ENCODE measurements around the gene MYO18A.

Gene MYO18A

DNA sequence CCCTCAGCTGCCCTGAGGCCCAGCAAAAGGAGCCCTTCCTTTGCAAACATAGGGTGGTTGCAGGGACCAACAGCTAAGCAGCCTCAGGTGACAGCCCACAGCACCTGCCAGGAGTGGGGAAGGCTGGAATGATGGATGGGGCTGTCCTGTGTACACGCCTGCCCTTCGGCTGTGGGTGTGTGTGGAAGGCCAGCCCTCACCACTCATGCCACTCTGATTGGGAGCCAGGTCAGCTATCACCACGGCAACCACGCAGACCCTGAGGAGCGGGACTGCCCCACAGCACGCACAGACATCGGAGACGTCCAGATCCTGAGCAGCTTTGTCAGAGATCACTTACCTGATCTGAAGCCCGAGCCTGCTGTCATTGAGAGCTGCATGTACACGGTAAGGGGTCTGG lies 125.4 kb downstream of the MYO18A start:
- no peak overlapping the region for H3K27ac ChIP-seq (ENCODE audit: low read depth, low read length)
- H3K4me1 ChIP-seq (ENCODE audit: control insufficient read depth, low read depth, low read length) = no peaks in the 10 kb centered on the region

DNA sequence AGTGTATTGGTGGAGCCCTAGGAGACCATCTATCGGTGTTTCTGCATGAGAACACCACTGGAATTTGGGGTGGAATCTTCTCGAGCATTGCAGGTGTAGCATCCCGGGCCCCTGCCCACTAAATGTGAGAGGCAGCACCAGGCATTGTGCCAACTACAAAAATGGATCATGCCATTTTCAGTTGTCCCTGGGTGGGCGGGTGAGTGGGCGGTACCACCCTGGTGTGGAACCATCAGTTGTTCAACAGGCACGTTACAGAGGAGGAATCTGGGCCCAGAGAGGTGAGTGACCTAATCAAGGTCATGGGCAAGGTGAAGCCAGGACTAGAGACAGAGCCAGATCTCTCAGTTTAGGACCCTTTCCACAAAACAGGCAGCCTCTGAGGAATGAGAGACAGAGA lies 128.5 kb downstream of the MYO18A start:
- H3K27ac ChIP-seq (ENCODE audit: low read depth, low read length) = no peak overlapping the region
- no peak for DNase-seq
- no CpG with 5 or more reads among the region's 6 CpGs for WGBS (ENCODE audit: extremely low coverage, insufficient coverage, low lambda C conversion rate)

More for the DNA sequence above, 125.4 kb downstream of the MYO18A start:
- no peak overlapping the region for H2BK5ac ChIP-seq (ENCODE audit: low read length)
- H3K79me2 ChIP-seq (ENCODE audit: control insufficient read depth, insufficient read depth, low read length) = no peaks in the 10 kb centered on the region
- H3K36me3 ChIP-seq (ENCODE audit: control insufficient read depth, insufficient read depth, low read length) = no peaks in the 10 kb centered on the region
- no peaks in the 10 kb centered on the region for H3K27me3 ChIP-seq (ENCODE audit: insufficient read depth, low read length, poor library complexity)
- DNase-seq = no peak
- no peak overlapping the region for H3K56ac ChIP-seq (ENCODE audit: low read length)
- no peak overlapping the region for H3K9ac ChIP-seq (ENCODE audit: low read length)
- no peak overlapping the region for H2BK120ac ChIP-seq (ENCODE audit: low read depth, low read length)
- H3K23ac ChIP-seq (ENCODE audit: low read length) = no peak overlapping the region
- H2AK5ac ChIP-seq (ENCODE audit: low read length) = no peak overlapping the region
- H4K8ac ChIP-seq (ENCODE audit: low read depth, low read length) = no peak overlapping the region
- H3K79me1 ChIP-seq (ENCODE audit: low read length) = no peaks in the 10 kb centered on the region
- no peak overlapping the region for H3K4me2 ChIP-seq (ENCODE audit: low read length)
- no peak overlapping the region for H4K5ac ChIP-seq (ENCODE audit: low read length)
- H2BK15ac ChIP-seq (replicated peaks; ENCODE audit: low read depth) = no peak overlapping the region
- H3K18ac ChIP-seq (ENCODE audit: low read length) = no peak overlapping the region
- no CpG with 5 or more reads among the region's 10 CpGs for WGBS (ENCODE audit: extremely low coverage, insufficient coverage, low lambda C conversion rate)
- H3K4ac ChIP-seq (ENCODE audit: low read depth, low read length) = no peak overlapping the region
- H3K4me3 ChIP-seq (ENCODE audit: low read length) = no peak overlapping the region

DNA sequence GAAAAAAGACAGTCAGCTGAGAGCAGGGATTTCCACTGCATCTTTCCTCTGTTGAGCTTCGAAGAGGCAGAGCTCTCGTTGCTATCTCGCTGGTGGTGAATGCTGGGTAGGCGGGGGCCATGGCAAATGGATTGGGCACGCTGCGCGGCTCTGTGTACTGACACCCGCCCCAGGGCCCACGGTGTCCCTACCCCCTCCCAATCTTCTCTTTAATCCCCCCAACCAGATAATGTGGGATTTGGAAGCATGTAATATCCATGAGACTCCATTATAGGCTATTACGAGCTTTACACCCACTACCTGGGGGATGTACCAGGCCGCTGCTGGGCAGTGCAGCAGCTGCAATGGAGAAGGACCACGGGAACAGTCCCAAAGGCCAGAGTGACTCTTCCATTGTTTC lies 129.0 kb downstream of the MYO18A start:
- no peak overlapping the region for H3K4ac ChIP-seq (ENCODE audit: low read depth, low read length)
- H2AK5ac ChIP-seq (ENCODE audit: low read length) = no peak overlapping the region
- H3K27ac ChIP-seq (ENCODE audit: low read depth, low read length) = no peak overlapping the region
- H4K5ac ChIP-seq (ENCODE audit: low read length) = no peak overlapping the region
- no peak overlapping the region for H4K8ac ChIP-seq (ENCODE audit: low read depth, low read length)
- no peak overlapping the region for H3K4me3 ChIP-seq (ENCODE audit: low read length)
- DNase-seq = no peak
- WGBS (ENCODE audit: extremely low coverage, insufficient coverage, low lambda C conversion rate) = no CpG with 5 or more reads among the region's 12 CpGs
- no peak overlapping the region for H3K18ac ChIP-seq (ENCODE audit: low read length)
- no peak overlapping the region for H3K4me2 ChIP-seq (ENCODE audit: low read length)
- no peak overlapping the region for H2BK120ac ChIP-seq (ENCODE audit: low read depth, low read length)
- no peaks in the 10 kb centered on the region for H3K79me1 ChIP-seq (ENCODE audit: low read length)
- no peaks in the 10 kb centered on the region for H3K27me3 ChIP-seq (ENCODE audit: insufficient read depth, low read length, poor library complexity)
- H3K23ac ChIP-seq (ENCODE audit: low read length) = no peak overlapping the region
- H3K56ac ChIP-seq (ENCODE audit: low read length) = peak overlapping the region; percentile 27
- H3K36me3 ChIP-seq (ENCODE audit: control insufficient read depth, insufficient read depth, low read length) = no peaks in the 10 kb centered on the region
- H3K4me1 ChIP-seq (ENCODE audit: control insufficient read depth, low read depth, low read length) = peaks cover 4% of the 10 kb centered on the region
- H2BK15ac ChIP-seq (replicated peaks; ENCODE audit: low read depth) = no peak overlapping the region
- no peak overlapping the region for H2BK5ac ChIP-seq (ENCODE audit: low read length)
- no peaks in the 10 kb centered on the region for H3K79me2 ChIP-seq (ENCODE audit: control insufficient read depth, insufficient read depth, low read length)
- H3K9ac ChIP-seq (ENCODE audit: low read length) = no peak overlapping the region

More for the DNA sequence above, 128.5 kb downstream of the MYO18A start:
- Histone ChIP-seq H2BK15ac (replicated peaks; ENCODE audit: low read depth) (no peak overlapping the region), H3K4me2 (ENCODE audit: low read length) (no peak overlapping the region), H4K5ac (ENCODE audit: low read length) (no peak overlapping the region), H3K18ac (ENCODE audit: low read length) (no peak overlapping the region), H3K36me3 (ENCODE audit: control insufficient read depth, insufficient read depth, low read length) (no peaks in the 10 kb centered on the region), H4K8ac (ENCODE audit: low read depth, low read length) (no peak overlapping the region), H3K23ac (ENCODE audit: low read length) (no peak overlapping the region), H2BK5ac (ENCODE audit: low read length) (no peak overlapping the region), H3K79me1 (ENCODE audit: low read length) (no peaks in the 10 kb centered on the region), H3K4ac (ENCODE audit: low read depth, low read length) (no peak overlapping the region), H3K4me3 (ENCODE audit: low read length) (no peak overlapping the region), H3K79me2 (ENCODE audit: control insufficient read depth, insufficient read depth, low read length) (no peaks in the 10 kb centered on the region), H3K9ac (ENCODE audit: low read length) (no peak overlapping the region), H3K27me3 (ENCODE audit: insufficient read depth, low read length, poor library complexity) (no peaks in the 10 kb centered on the region), H2AK5ac (ENCODE audit: low read length) (no peak overlapping the region), H3K56ac (ENCODE audit: low read length) (no peak overlapping the region), H2BK120ac (ENCODE audit: low read depth, low read length) (no peak overlapping the region), H3K4me1 (ENCODE audit: control insufficient read depth, low read depth, low read length) (no peaks in the 10 kb centered on the region)

DNA sequence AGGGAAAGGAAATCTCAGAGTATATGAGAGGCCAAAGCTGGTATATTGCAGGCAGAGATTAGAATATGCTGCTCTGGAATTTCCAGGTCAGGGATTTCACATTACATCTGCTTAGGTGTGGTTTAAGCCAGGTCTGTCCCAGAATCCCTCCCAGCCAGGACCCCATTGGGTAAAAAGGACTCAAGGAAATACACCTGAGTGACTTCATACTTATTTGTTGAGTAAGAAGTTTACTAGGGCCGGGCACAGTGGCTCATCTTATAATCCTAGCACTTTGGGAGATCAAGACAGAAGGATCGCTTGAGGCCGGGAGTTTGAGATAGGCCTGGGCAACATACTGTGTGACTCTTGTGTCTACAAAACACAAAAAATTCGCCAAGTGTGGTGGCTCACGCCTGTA lies 130.0 kb downstream of the MYO18A start:
- Histone ChIP-seq H4K8ac (ENCODE audit: low read depth, low read length) (no peak overlapping the region), H2BK120ac (ENCODE audit: low read depth, low read length) (no peak overlapping the region), H3K4me3 (ENCODE audit: low read length) (no peak overlapping the region), H3K9ac (ENCODE audit: low read length) (no peak overlapping the region), H3K18ac (ENCODE audit: low read length) (no peak overlapping the region), H4K5ac (ENCODE audit: low read length) (no peak overlapping the region), H3K79me1 (ENCODE audit: low read length) (no peaks in the 10 kb centered on the region), H3K4me2 (ENCODE audit: low read length) (no peak overlapping the region), H3K27ac (ENCODE audit: low read depth, low read length) (no peak overlapping the region), H3K36me3 (ENCODE audit: control insufficient read depth, insufficient read depth, low read length) (no peaks in the 10 kb centered on the region), H3K23ac (ENCODE audit: low read length) (no peak overlapping the region), H3K27me3 (ENCODE audit: insufficient read depth, low read length, poor library complexity) (no peaks in the 10 kb centered on the region), H3K4me1 (ENCODE audit: control insufficient read depth, low read depth, low read length) (peaks cover 5% of the 10 kb centered on the region), H3K4ac (ENCODE audit: low read depth, low read length) (no peak overlapping the region), H2AK5ac (ENCODE audit: low read length) (no peak overlapping the region), H2BK15ac (replicated peaks; ENCODE audit: low read depth) (no peak overlapping the region), H3K79me2 (ENCODE audit: control insufficient read depth, insufficient read depth, low read length) (no peaks in the 10 kb centered on the region), H3K56ac (ENCODE audit: low read length) (no peak overlapping the region), H2BK5ac (ENCODE audit: low read length) (no peak overlapping the region)
- no CpG with 5 or more reads among the region's 5 CpGs for WGBS (ENCODE audit: extremely low coverage, insufficient coverage, low lambda C conversion rate)
- DNase-seq = no peak

DNA sequence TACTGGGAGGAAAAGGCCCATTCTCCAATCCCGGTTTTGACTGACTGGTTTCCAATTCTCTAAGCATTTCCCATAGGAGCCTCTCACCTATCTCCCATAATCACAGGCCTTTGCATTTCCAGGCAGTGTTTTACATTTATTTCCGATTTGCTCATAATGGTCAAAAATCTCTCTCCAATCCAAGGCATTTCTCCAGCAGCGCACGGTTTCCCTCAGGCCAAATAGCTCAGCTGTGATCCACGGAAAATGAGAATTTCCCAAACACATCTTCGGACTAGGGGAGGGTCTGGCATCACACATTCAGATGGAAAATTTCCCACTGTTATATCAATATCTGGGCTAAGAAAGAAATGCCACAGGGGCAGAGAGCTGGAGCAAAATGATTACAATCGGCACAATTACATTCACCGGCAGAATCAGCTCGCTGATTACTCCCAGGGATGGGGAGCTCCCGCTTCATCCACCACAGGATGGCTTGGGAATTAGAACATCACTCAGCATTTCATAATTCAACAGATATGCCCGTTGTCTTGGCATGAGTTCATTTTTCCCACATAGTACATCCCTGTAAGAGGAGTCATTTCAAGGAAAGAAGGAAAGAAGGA lies 130.6 kb downstream of the MYO18A start:
- no peak overlapping the region for H2BK15ac ChIP-seq (replicated peaks; ENCODE audit: low read depth)
- H3K18ac ChIP-seq (ENCODE audit: low read length) = no peak overlapping the region
- no peak for DNase-seq
- no peak overlapping the region for H3K9ac ChIP-seq (ENCODE audit: low read length)
- H2BK5ac ChIP-seq (ENCODE audit: low read length) = no peak overlapping the region
- no peak overlapping the region for H3K56ac ChIP-seq (ENCODE audit: low read length)
- no peak overlapping the region for H3K4me3 ChIP-seq (ENCODE audit: low read length)
- no peak overlapping the region for H3K4ac ChIP-seq (ENCODE audit: low read depth, low read length)
- no peaks in the 10 kb centered on the region for H3K79me1 ChIP-seq (ENCODE audit: low read length)
- no peak overlapping the region for H3K27ac ChIP-seq (ENCODE audit: low read depth, low read length)
- H2BK120ac ChIP-seq (ENCODE audit: low read depth, low read length) = no peak overlapping the region
- peaks cover 5% of the 10 kb centered on the region for H3K4me1 ChIP-seq (ENCODE audit: control insufficient read depth, low read depth, low read length)
- WGBS (ENCODE audit: extremely low coverage, insufficient coverage, low lambda C conversion rate) = no CpG with 5 or more reads among the region's 11 CpGs
- no peak overlapping the region for H4K5ac ChIP-seq (ENCODE audit: low read length)
- peak overlapping the region; percentile 34 for H2AK5ac ChIP-seq (ENCODE audit: low read length)
- no peaks in the 10 kb centered on the region for H3K79me2 ChIP-seq (ENCODE audit: control insufficient read depth, insufficient read depth, low read length)
- no peaks in the 10 kb centered on the region for H3K36me3 ChIP-seq (ENCODE audit: control insufficient read depth, insufficient read depth, low read length)
- no peaks in the 10 kb centered on the region for H3K27me3 ChIP-seq (ENCODE audit: insufficient read depth, low read length, poor library complexity)
- H3K23ac ChIP-seq (ENCODE audit: low read length) = no peak overlapping the region
- H3K4me2 ChIP-seq (ENCODE audit: low read length) = no peak overlapping the region
- H4K8ac ChIP-seq (ENCODE audit: low read depth, low read length) = no peak overlapping the region

All from mesendoderm (in vitro differentiated cells).